SK-N-SH treated with all-trans-retinoic acid at 6 μM for 48 hours (cell line): Measurements from ENCODE around the gene IER3.

Experiments used
- ATAC-seq: fragments of 200-7000 bp; cut with Tn5 transposase; 3 replicates; pipeline ENCODE4 v1.9.1; 2020; ENCODE audit warnings: mild to moderate bottlenecking, moderate library complexity
- ARNTL ChIP-seq: fragments of 450-650 bp; formaldehyde crosslinking; IDR thresholded peaks from 2 replicates; pipeline ENCODE4 v1.5.0; 2020; ENCODE audit warnings: low read depth, mild to moderate bottlenecking, moderate library complexity, borderline replicate concordance
- BACH2 ChIP-seq: fragments of 250-450 bp; sonication (Bioruptor Pico); IDR thresholded peaks from 2 replicates; pipeline ENCODE4 v1.9.0; 2021; ENCODE audit warnings: mild to moderate bottlenecking, borderline replicate concordance
- CSDC2 ChIP-seq: fragments of 250-450 bp; sonication (Bioruptor Pico); IDR thresholded peaks from 2 replicates; pipeline ENCODE4 v1.5.0; 2020; ENCODE audit warnings: mild to moderate bottlenecking, moderate library complexity
- ESRRG ChIP-seq: fragments of 250-450 bp; sonication (Bioruptor Pico); IDR thresholded peaks from 2 replicates; pipeline ENCODE4 v1.6.1; 2021; ENCODE audit warnings: mild to moderate bottlenecking
- GLIS3 ChIP-seq: fragments of 250-450 bp; sonication (Bioruptor Pico); IDR thresholded peaks from 2 replicates; pipeline ENCODE4 v1.5.0; 2020; ENCODE audit warnings: mild to moderate bottlenecking, moderate library complexity
- ISL1 ChIP-seq: fragments of 250-450 bp; sonication (Bioruptor Pico); IDR thresholded peaks from 2 replicates; pipeline ENCODE4 v2.1.2; 2022; ENCODE audit warnings: mild to moderate bottlenecking, moderate library complexity
- OSR1 ChIP-seq: fragments of 250-450 bp; sonication (Bioruptor Pico); IDR thresholded peaks from 2 replicates; pipeline ENCODE4 v1.8.0; 2022; ENCODE audit warnings: moderate library complexity, mild to moderate bottlenecking, inconsistent platforms
- PATZ1 ChIP-seq: fragments of 250-450 bp; sonication (Bioruptor Pico); IDR thresholded peaks from 2 replicates; pipeline ENCODE4 v1.8.0; 2020; ENCODE audit warnings: mild to moderate bottlenecking, moderate library complexity, borderline replicate concordance
- POU6F1 ChIP-seq: fragments of 250-450 bp; sonication (Bioruptor Pico); IDR thresholded peaks from 2 replicates; pipeline ENCODE4 v1.8.0; 2021; ENCODE audit warnings: low read depth, mild to moderate bottlenecking, moderate library complexity, borderline replicate concordance
- PPARA ChIP-seq: fragments of 250-450 bp; sonication (Bioruptor Pico); IDR thresholded peaks from 2 replicates; pipeline ENCODE4 v1.5.0; 2020; ENCODE audit warnings: mild to moderate bottlenecking, borderline replicate concordance
- SNAI2 ChIP-seq: fragments of 250-450 bp; sonication (Bioruptor Pico); IDR thresholded peaks from 2 replicates; pipeline ENCODE4 v1.5.0; 2020; ENCODE audit warnings: mild to moderate bottlenecking, moderate library complexity
- TCF4 ChIP-seq: fragments of 250-450 bp; sonication (Bioruptor Pico); IDR thresholded peaks from 2 replicates; pipeline ENCODE4 v1.8.0; 2021; ENCODE audit warnings: mild to moderate bottlenecking, moderate library complexity, borderline replicate concordance
- TOX ChIP-seq: fragments of 250-450 bp; sonication (Bioruptor Pico); IDR thresholded peaks from 2 replicates; pipeline ENCODE4 v1.8.0; 2021; ENCODE audit warnings: mild to moderate bottlenecking, moderate library complexity, borderline replicate concordance
- TSHZ2 ChIP-seq: fragments of 250-450 bp; sonication (Bioruptor Pico); IDR thresholded peaks from 2 replicates; pipeline ENCODE4 v1.5.0; 2020; ENCODE audit warnings: mild to moderate bottlenecking, moderate library complexity
- ZC3H10 ChIP-seq: fragments of 250-450 bp; sonication (Bioruptor Pico); IDR thresholded peaks from 2 replicates; pipeline ENCODE4 v1.5.1; 2021; ENCODE audit warnings: mild to moderate bottlenecking, moderate library complexity
- ZFP3 ChIP-seq: fragments of 250-450 bp; sonication (Bioruptor Pico); IDR thresholded peaks from 2 replicates; pipeline ENCODE4 v1.5.0; 2020; ENCODE audit warnings: mild to moderate bottlenecking, moderate library complexity
- ZFP30 ChIP-seq: fragments of 450-650 bp; formaldehyde crosslinking; IDR thresholded peaks from 2 replicates; pipeline ENCODE4 v1.5.0; 2022; ENCODE audit warnings: mild to moderate bottlenecking, moderate library complexity
- ZNF565 ChIP-seq: fragments of 450-650 bp; formaldehyde crosslinking; conservative IDR thresholded peaks from 2 replicates; pipeline ENCODE4 v1.5.0; 2020; ENCODE audit warnings: low read depth, mild to moderate bottlenecking, moderate library complexity
- ZNF70 ChIP-seq: fragments of 450-650 bp; formaldehyde crosslinking; IDR thresholded peaks from 2 replicates; pipeline ENCODE4 v1.5.0; 2020; ENCODE audit warnings: mild to moderate bottlenecking, moderate library complexity

IER3 gene

GRCh38 chr6:30776390-30777154 lies 32.2 kb upstream of the IER3 start:
- TF ChIP-seq SNAI2 (no peak), POU6F1 (CRISPR knock-in tag) (no peak), ZNF565 (CRISPR knock-in tag) (no peak), TCF4 (CRISPR knock-in tag) (no peak)
- ATAC-seq, result no peak

GRCh38 chr6:30775104-30775503 lies 30.8 kb upstream of the IER3 start:
- TF ChIP-seq BACH2 (CRISPR knock-in tag) (no peak), CSDC2 (CRISPR knock-in tag) (no peak), ESRRG (no peak), OSR1 (CRISPR knock-in tag) (no peak), ZC3H10 (CRISPR knock-in tag) (no peak)
- no peak for ATAC-seq

- TF ChIP-seq BACH2 (CRISPR knock-in tag) (no peak), ZNF70 (no peak), TSHZ2 (CRISPR knock-in tag) (no peak), ESRRG (no peak), OSR1 (CRISPR knock-in tag) (no peak), ZFP3 (CRISPR knock-in tag) (no peak), ZNF565 (CRISPR knock-in tag) (no peak), PPARA (CRISPR knock-in tag) (no peak), SNAI2 (no peak), ARNTL (CRISPR knock-in tag) (no peak), POU6F1 (CRISPR knock-in tag) (no peak), GLIS3 (CRISPR knock-in tag) (no peak), CSDC2 (CRISPR knock-in tag) (no peak)
These were observed 30.4 kb upstream of the IER3 start for GRCh38 chr6:30774701-30775100.

GRCh38 chr6:30770592-30770991 lies 26.2 kb upstream of the IER3 start:
- ATAC-seq, result no peak
- TF ChIP-seq ARNTL (CRISPR knock-in tag), result no peak
- no peak for TF ChIP-seq ZNF565 (CRISPR knock-in tag)
- TF ChIP-seq PATZ1 (CRISPR knock-in tag), result no peak
- peak; percentile 44; the same call in 1 of the 2 replicates for TF ChIP-seq SNAI2
- TF ChIP-seq ZFP30, result no peak
- TF ChIP-seq POU6F1 (CRISPR knock-in tag), result no peak
- no peak for TF ChIP-seq ESRRG
- TF ChIP-seq OSR1 (CRISPR knock-in tag), result no peak
- TF ChIP-seq ZNF70, result no peak
- no peak for TF ChIP-seq ZFP3 (CRISPR knock-in tag)
- no peak for TF ChIP-seq ISL1 (CRISPR knock-in tag)
- no peak for TF ChIP-seq TSHZ2 (CRISPR knock-in tag)
- TF ChIP-seq GLIS3 (CRISPR knock-in tag), result no peak
- TF ChIP-seq TOX, result no peak
- no peak for TF ChIP-seq ZC3H10 (CRISPR knock-in tag)
- TF ChIP-seq CSDC2 (CRISPR knock-in tag), result peak; percentile 15; the same call in 1 of the 2 replicates
- TF ChIP-seq, all 23 proteins: peak for 2

More at GRCh38 chr6:30774701-30775100, 30.4 kb upstream of the IER3 start:
- ATAC-seq, result no peak
